Measurements from ENCODE around the gene CLIP1.
"Not testable (repeated sequence)": the region's sequence is repeated elsewhere in the genome, so short reads cannot be mapped to it uniquely, and the experiment has no call there.

GRCh38 chr12:122258462-122258861 lies 164.0 kb downstream of the CLIP1 start:
- TF ChIP-seq, protein P1, sequence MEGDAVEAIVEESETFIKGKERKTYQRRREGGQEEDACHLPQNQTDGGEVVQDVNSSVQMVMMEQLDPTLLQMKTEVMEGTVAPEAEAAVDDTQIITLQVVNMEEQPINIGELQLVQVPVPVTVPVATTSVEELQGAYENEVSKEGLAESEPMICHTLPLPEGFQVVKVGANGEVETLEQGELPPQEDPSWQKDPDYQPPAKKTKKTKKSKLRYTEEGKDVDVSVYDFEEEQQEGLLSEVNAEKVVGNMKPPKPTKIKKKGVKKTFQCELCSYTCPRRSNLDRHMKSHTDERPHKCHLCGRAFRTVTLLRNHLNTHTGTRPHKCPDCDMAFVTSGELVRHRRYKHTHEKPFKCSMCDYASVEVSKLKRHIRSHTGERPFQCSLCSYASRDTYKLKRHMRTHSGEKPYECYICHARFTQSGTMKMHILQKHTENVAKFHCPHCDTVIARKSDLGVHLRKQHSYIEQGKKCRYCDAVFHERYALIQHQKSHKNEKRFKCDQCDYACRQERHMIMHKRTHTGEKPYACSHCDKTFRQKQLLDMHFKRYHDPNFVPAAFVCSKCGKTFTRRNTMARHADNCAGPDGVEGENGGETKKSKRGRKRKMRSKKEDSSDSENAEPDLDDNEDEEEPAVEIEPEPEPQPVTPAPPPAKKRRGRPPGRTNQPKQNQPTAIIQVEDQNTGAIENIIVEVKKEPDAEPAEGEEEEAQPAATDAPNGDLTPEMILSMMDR (IDR thresholded peaks at IDR 0.05): not testable (repeated sequence)
- not testable (repeated sequence) for TF ChIP-seq POLR2A (IDR thresholded peaks at IDR 0.05)

All from ovary (tissue), 3 donors.